ENCODE results near the gene MRPL22. TPM values are rescaled to one million over a fixed set of nuclear protein-coding genes. Genes with fewer than 3 reads are reported as not detected.
"Not testable (repeated sequence)": the region's sequence is repeated elsewhere in the genome, so short reads cannot be mapped to it uniquely, and the experiment has no call there.

The MRPL22 gene
- total and polyA plus RNA-seq, 4 donors = 12.5 to 57.3 (median 20.9) TPM

GRCh38 chr5:154978294-154978693, 37.4 kb downstream of the MRPL22 start:
- not testable (repeated sequence) for H3K27ac ChIP-seq (ENCODE audit: low read depth in 1 of 2, low read length in 2 of 2); H3K27me3 ChIP-seq (ENCODE audit: control insufficient read depth in 4 of 4, insufficient read depth in 4 of 4, low read length in 3 of 4); H3K4me1 ChIP-seq (ENCODE audit: control insufficient read depth in 4 of 4, insufficient read depth in 4 of 4, low read length in 3 of 4); H3K9me3 ChIP-seq (ENCODE audit: control insufficient read depth in 4 of 4, low read length in 3 of 4); H3K36me3 ChIP-seq (ENCODE audit: control insufficient read depth in 4 of 4, insufficient read depth in 3 of 4, low read depth in 1 of 4, low read length in 3 of 4); H3K9ac ChIP-seq (ENCODE audit: low read depth in 1 of 2, low read length in 2 of 2); H3K4me3 ChIP-seq (ENCODE audit: low read depth in 1 of 3, low read length in 3 of 3); DNase-seq (ENCODE audit: low spot score)
- 94% methylated on average over 2 of the region's 2 CpGs for WGBS

- Histone ChIP-seq H3K4me3 (ENCODE audit: low read depth in 1 of 3, low read length in 3 of 3) (no peak overlapping the region), H3K4me1 (ENCODE audit: control insufficient read depth in 4 of 4, insufficient read depth in 4 of 4, low read length in 3 of 4) (no peaks in the 10 kb centered on the region)
- 72% methylated on average over 8 of the region's 8 CpGs for WGBS
These were observed 44.2 kb downstream of the MRPL22 start for GRCh38 chr5:154984946-154985516.

More at GRCh38 chr5:154984946-154985516, 44.2 kb downstream of the MRPL22 start:
- DNase-seq (ENCODE audit: low spot score) = no peak
- Histone ChIP-seq H3K27ac (ENCODE audit: low read depth in 1 of 2, low read length in 2 of 2) (no peak overlapping the region), H3K27me3 (ENCODE audit: control insufficient read depth in 4 of 4, insufficient read depth in 4 of 4, low read length in 3 of 4) (no peaks in the 10 kb centered on the region), H3K9me3 (ENCODE audit: control insufficient read depth in 4 of 4, low read length in 3 of 4) (no peaks in the 10 kb centered on the region), H3K36me3 (ENCODE audit: control insufficient read depth in 4 of 4, insufficient read depth in 3 of 4, low read depth in 1 of 4, low read length in 3 of 4) (no peaks in the 10 kb centered on the region), H3K9ac (ENCODE audit: low read depth in 1 of 2, low read length in 2 of 2) (no peak overlapping the region)
- TF ChIP-seq TAF1 (conservative IDR thresholded peaks at IDR 0.05) (no peak), FOXA1 (IDR thresholded peaks at IDR 0.05) (no peak), ATF3 (IDR thresholded peaks at IDR 0.05) (no peak), REST (IDR thresholded peaks at IDR 0.05) (no peak), CTCF (IDR thresholded peaks at IDR 0.05; ENCODE audit: low read depth, low read length, missing input control) (no peak), YY1 (IDR thresholded peaks at IDR 0.05) (no peak), ZBTB33 (IDR thresholded peaks at IDR 0.05) (no peak), MAX (IDR thresholded peaks at IDR 0.05) (no peak), RAD21 (IDR thresholded peaks at IDR 0.05) (no peak), HNF4G (IDR thresholded peaks at IDR 0.05) (no peak), SP1 (IDR thresholded peaks at IDR 0.05) (no peak), RXRA (IDR thresholded peaks at IDR 0.05) (no peak), HNF4A (conservative IDR thresholded peaks at IDR 0.05) (no peak), EGR1 (IDR thresholded peaks at IDR 0.05; ENCODE audit: low read depth in 2 of 2) (no peak), GABPA (IDR thresholded peaks at IDR 0.05 in 1 of 2, conservative IDR thresholded peaks at IDR 0.05 in 1 of 2) (no peak), FOXA2 (IDR thresholded peaks at IDR 0.05) (no peak)

Measured in liver (tissue), 9 donors.